Endothelial cell of umbilical vein (primary cell): ENCODE measurements around the gene CTDSPL.

Source experiments
- FOS ChIP-seq: IDR thresholded peaks from 2 replicates; pipeline ENCODE4 v1.6.1; 2011; ENCODE audit warnings: mild to moderate bottlenecking, low read length, moderate library complexity, borderline replicate concordance; ENCODE audit not compliant: insufficient read depth
- POLR2AphosphoS5 ChIP-seq: IDR thresholded peaks from 2 replicates; pipeline ENCODE4 v1.6.1; 2012; ENCODE audit warnings: low read depth, mild to moderate bottlenecking, control low read depth, low read length, moderate library complexity; ENCODE audit not compliant: insufficient read depth

DNA sequence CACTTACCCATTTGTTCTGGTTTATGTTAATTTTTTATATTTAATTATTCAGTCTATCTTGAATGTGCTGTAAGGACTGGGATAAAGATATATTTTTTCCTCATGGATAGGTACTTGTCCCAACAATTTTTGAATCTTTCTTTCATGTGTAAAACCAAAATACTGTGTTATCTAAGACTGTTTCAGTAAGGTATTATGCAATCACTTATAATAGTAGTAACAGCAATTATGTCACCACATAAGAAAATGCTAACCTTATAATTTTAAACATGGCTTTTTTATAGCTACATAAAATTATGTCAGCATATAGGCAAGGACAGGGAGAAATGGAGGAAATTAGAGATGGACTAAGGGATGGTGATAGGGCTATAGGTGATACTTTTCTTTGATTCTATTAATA, 2.9 kb upstream of the CTDSPL start:
- TF ChIP-seq POLR2AphosphoS5 (no peak), FOS (no peak)
